Stimulated activated CD4-positive, alpha-beta T cell treated with anti-CD3 and anti-CD28 coated beads, Interleukin-12 subunit alpha, Interleukin-12 subunit beta, amount 100 ng/mL, for 48 hours (primary cell): ENCODE measurements around the gene DPAGT1.

Experiments
- DNase-seq, 3 donors: peaks; one replicate each; pipeline ENCODE4 v3.0.0-alpha.2; 2020; ENCODE audit warnings: low read depth in 2 of 3, low spot score in 1 of 3

Gene DPAGT1

GRCh38 chr11:119094816-119095065 is 6.9 kb downstream of the DPAGT1 start:
- DNase-seq: peak in 1 of 3 donors; percentile 46

- DNase-seq: no peak
Measured at GRCh38 chr11:119093942-119094815, 7.5 kb downstream of the DPAGT1 start.

- no peak for DNase-seq
Measured at GRCh38 chr11:119092880-119093842, 8.5 kb downstream of the DPAGT1 start.

GRCh38 chr11:119091966-119092879 is 9.4 kb downstream of the DPAGT1 start:
- DNase-seq: no peak

GRCh38 chr11:119091178-119091577 is 10.5 kb downstream of the DPAGT1 start:
- no peak for DNase-seq

- no peak for DNase-seq
Measured at GRCh38 chr11:119089319-119089718, 12.3 kb downstream of the DPAGT1 start.

GRCh38 chr11:119088406-119088805 is 13.2 kb downstream of the DPAGT1 start:
- DNase-seq: no peak

GRCh38 chr11:119087747-119088241 is 13.9 kb downstream of the DPAGT1 start:
- no peak for DNase-seq

- DNase-seq: no peak
Measured at GRCh38 chr11:119087123-119087522, 14.5 kb downstream of the DPAGT1 start.

GRCh38 chr11:119085437-119085847 is 16.2 kb downstream of the DPAGT1 start:
- DNase-seq: no peak

GRCh38 chr11:119084663-119085436 is 16.8 kb downstream of the DPAGT1 start, which contains the start of gene HMBS:
HMBS (plus strand) TSS chr11:119084881; CDS start chr11:119085034, 153 bp downstream.
- peak; percentile 88 to 89 (median 88) for DNase-seq

GRCh38 chr11:119081682-119082260 is 19.9 kb downstream of the DPAGT1 start:
- no peak for DNase-seq

GRCh38 chr11:119078675-119079420 is 22.8 kb downstream of the DPAGT1 start:
- no peak for DNase-seq

GRCh38 chr11:119077839-119078238 is 23.8 kb downstream of the DPAGT1 start:
- no peak for DNase-seq

GRCh38 chr11:119067371-119068222 is 34.1 kb downstream of the DPAGT1 start, which contains the start of gene VPS11:
VPS11 (plus strand) TSS chr11:119067818; CDS start chr11:119067824, 6 bp downstream.
- peak; percentile 95 to 98 (median 96) for DNase-seq

- DNase-seq: peak in 2 of 3 donors; percentile 21 to 37
Measured at GRCh38 chr11:119065369-119065768, 36.3 kb downstream of the DPAGT1 start.

- DNase-seq: no peak
Measured at GRCh38 chr11:119062779-119063178, 38.9 kb downstream of the DPAGT1 start.

GRCh38 chr11:119061256-119061655 is 40.4 kb downstream of the DPAGT1 start:
- no peak for DNase-seq
